ENCODE results near the gene NAIP.
"Not testable (repeated sequence)": the region's sequence is repeated elsewhere in the genome, so short reads cannot be mapped to it uniquely, and the experiment has no call there.

Gene NAIP

GRCh38 chr5:71014176-71014575 lies 11.0 kb downstream of the NAIP start:
- Histone ChIP-seq H3K4me1 (ENCODE audit: low read depth, poor library complexity, severe bottlenecking) (no peaks in the 10 kb centered on the region), H3K27ac (no peak overlapping the region), H3K9ac (no peak overlapping the region), H2AFZ (ENCODE audit: low read depth) (no peak overlapping the region), H3K79me2 (ENCODE audit: insufficient read depth, low read depth) (no peaks in the 10 kb centered on the region), H3K4me2 (no peak overlapping the region), H3K4me3 (IDR thresholded peaks at IDR 0.05; ENCODE audit: insufficient read depth, low read depth, low read length) (no peak overlapping the region), H3K36me3 (ENCODE audit: insufficient read depth) (no peaks in the 10 kb centered on the region), H3K27me3 (ENCODE audit: insufficient read depth, low read depth) (no peaks in the 10 kb centered on the region), H4K20me1 (ENCODE audit: insufficient read depth) (no peaks in the 10 kb centered on the region)
- TF ChIP-seq, protein P1, sequence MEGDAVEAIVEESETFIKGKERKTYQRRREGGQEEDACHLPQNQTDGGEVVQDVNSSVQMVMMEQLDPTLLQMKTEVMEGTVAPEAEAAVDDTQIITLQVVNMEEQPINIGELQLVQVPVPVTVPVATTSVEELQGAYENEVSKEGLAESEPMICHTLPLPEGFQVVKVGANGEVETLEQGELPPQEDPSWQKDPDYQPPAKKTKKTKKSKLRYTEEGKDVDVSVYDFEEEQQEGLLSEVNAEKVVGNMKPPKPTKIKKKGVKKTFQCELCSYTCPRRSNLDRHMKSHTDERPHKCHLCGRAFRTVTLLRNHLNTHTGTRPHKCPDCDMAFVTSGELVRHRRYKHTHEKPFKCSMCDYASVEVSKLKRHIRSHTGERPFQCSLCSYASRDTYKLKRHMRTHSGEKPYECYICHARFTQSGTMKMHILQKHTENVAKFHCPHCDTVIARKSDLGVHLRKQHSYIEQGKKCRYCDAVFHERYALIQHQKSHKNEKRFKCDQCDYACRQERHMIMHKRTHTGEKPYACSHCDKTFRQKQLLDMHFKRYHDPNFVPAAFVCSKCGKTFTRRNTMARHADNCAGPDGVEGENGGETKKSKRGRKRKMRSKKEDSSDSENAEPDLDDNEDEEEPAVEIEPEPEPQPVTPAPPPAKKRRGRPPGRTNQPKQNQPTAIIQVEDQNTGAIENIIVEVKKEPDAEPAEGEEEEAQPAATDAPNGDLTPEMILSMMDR (conservative IDR thresholded peaks at IDR 0.05; ENCODE audit: low read depth, low read length), result no peak

DNA sequence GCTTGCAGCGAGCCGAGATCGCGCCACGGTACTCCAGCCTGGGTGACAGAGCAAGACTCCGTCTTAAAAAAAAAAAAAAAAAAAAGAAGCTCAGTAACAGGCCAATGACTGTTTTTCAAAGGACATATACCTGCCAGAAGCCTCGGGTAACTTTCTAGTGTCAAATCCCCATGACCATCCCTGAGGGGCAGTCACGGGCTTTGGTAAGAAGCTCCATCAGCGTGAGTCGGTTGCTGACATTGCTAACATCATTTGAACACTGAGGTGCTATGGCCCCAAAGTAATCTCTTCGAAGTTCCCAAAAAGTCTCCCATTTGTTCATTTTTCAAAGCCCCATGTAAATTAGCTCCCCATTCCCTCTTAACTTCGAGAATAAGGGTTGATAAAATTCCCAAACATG lies 11.6 kb downstream of the NAIP start:
- no peak overlapping the region for H3K4me3 ChIP-seq (IDR thresholded peaks at IDR 0.05; ENCODE audit: insufficient read depth, low read depth, low read length)
- no peaks in the 10 kb centered on the region for H3K27me3 ChIP-seq (ENCODE audit: insufficient read depth, low read depth)
- no peaks in the 10 kb centered on the region for H3K79me2 ChIP-seq (ENCODE audit: insufficient read depth, low read depth)
- no peaks in the 10 kb centered on the region for H4K20me1 ChIP-seq (ENCODE audit: insufficient read depth)
- H3K27ac ChIP-seq, result no peak overlapping the region
- no peak overlapping the region for H2AFZ ChIP-seq (ENCODE audit: low read depth)
- H3K36me3 ChIP-seq (ENCODE audit: insufficient read depth), result no peaks in the 10 kb centered on the region
- no peak overlapping the region for H3K9ac ChIP-seq
- TF ChIP-seq, protein P1 (conservative IDR thresholded peaks at IDR 0.05; ENCODE audit: low read depth, low read length), result no peak
- no peak overlapping the region for H3K4me2 ChIP-seq
- no peaks in the 10 kb centered on the region for H3K4me1 ChIP-seq (ENCODE audit: low read depth, poor library complexity, severe bottlenecking)

GRCh38 chr5:71011194-71011792 lies 13.8 kb downstream of the NAIP start:
- H3K4me2 ChIP-seq, result no peak overlapping the region
- H4K20me1 ChIP-seq (ENCODE audit: insufficient read depth), result no peaks in the 10 kb centered on the region
- H3K4me1 ChIP-seq (ENCODE audit: low read depth, poor library complexity, severe bottlenecking), result no peaks in the 10 kb centered on the region
- no peaks in the 10 kb centered on the region for H3K27me3 ChIP-seq (ENCODE audit: insufficient read depth, low read depth)
- no peak overlapping the region for H3K4me3 ChIP-seq (IDR thresholded peaks at IDR 0.05; ENCODE audit: insufficient read depth, low read depth, low read length)
- no peak overlapping the region for H2AFZ ChIP-seq (ENCODE audit: low read depth)
- H3K9ac ChIP-seq, result no peak overlapping the region
- H3K79me2 ChIP-seq (ENCODE audit: insufficient read depth, low read depth), result no peaks in the 10 kb centered on the region
- TF ChIP-seq, protein P1 (conservative IDR thresholded peaks at IDR 0.05; ENCODE audit: low read depth, low read length), result no peak
- H3K36me3 ChIP-seq (ENCODE audit: insufficient read depth), result no peaks in the 10 kb centered on the region
- H3K27ac ChIP-seq, result no peak overlapping the region

- not testable (repeated sequence) for H3K4me3 ChIP-seq (IDR thresholded peaks at IDR 0.05; ENCODE audit: insufficient read depth, low read depth, low read length); H3K4me1 ChIP-seq (ENCODE audit: low read depth, poor library complexity, severe bottlenecking); H3K36me3 ChIP-seq (ENCODE audit: insufficient read depth); H2AFZ ChIP-seq (ENCODE audit: low read depth); H3K27ac ChIP-seq; H4K20me1 ChIP-seq (ENCODE audit: insufficient read depth); H3K79me2 ChIP-seq (ENCODE audit: insufficient read depth, low read depth); H3K27me3 ChIP-seq (ENCODE audit: insufficient read depth, low read depth); H3K9ac ChIP-seq; H3K4me2 ChIP-seq
These were observed 18.2 kb downstream of the NAIP start for GRCh38 chr5:71006983-71007382.

GRCh38 chr5:70984882-70985281 lies 40.3 kb downstream of the NAIP start:
- H4K20me1 ChIP-seq (ENCODE audit: insufficient read depth); H3K36me3 ChIP-seq (ENCODE audit: insufficient read depth); H3K4me1 ChIP-seq (ENCODE audit: low read depth, poor library complexity, severe bottlenecking); H3K4me2 ChIP-seq; H3K27me3 ChIP-seq (ENCODE audit: insufficient read depth, low read depth); H3K4me3 ChIP-seq (IDR thresholded peaks at IDR 0.05; ENCODE audit: insufficient read depth, low read depth, low read length); H3K9ac ChIP-seq; H3K27ac ChIP-seq; H3K79me2 ChIP-seq (ENCODE audit: insufficient read depth, low read depth); H2AFZ ChIP-seq (ENCODE audit: low read depth): not testable (repeated sequence)

- H3K4me2 ChIP-seq; H3K79me2 ChIP-seq (ENCODE audit: insufficient read depth, low read depth); H3K27ac ChIP-seq; H3K9ac ChIP-seq; H2AFZ ChIP-seq (ENCODE audit: low read depth); H3K4me1 ChIP-seq (ENCODE audit: low read depth, poor library complexity, severe bottlenecking); H3K27me3 ChIP-seq (ENCODE audit: insufficient read depth, low read depth); H4K20me1 ChIP-seq (ENCODE audit: insufficient read depth); H3K36me3 ChIP-seq (ENCODE audit: insufficient read depth); H3K4me3 ChIP-seq (IDR thresholded peaks at IDR 0.05; ENCODE audit: insufficient read depth, low read depth, low read length): not testable (repeated sequence)
These were observed 57.9 kb downstream of the NAIP start for GRCh38 chr5:70967220-70967619.

GRCh38 chr5:70964531-70964930 lies 60.6 kb downstream of the NAIP start:
- H3K36me3 ChIP-seq (ENCODE audit: insufficient read depth); H3K4me1 ChIP-seq (ENCODE audit: low read depth, poor library complexity, severe bottlenecking); H4K20me1 ChIP-seq (ENCODE audit: insufficient read depth); H3K4me3 ChIP-seq (IDR thresholded peaks at IDR 0.05; ENCODE audit: insufficient read depth, low read depth, low read length); H3K79me2 ChIP-seq (ENCODE audit: insufficient read depth, low read depth); H3K27ac ChIP-seq; H2AFZ ChIP-seq (ENCODE audit: low read depth); H3K27me3 ChIP-seq (ENCODE audit: insufficient read depth, low read depth); H3K4me2 ChIP-seq; H3K9ac ChIP-seq: not testable (repeated sequence)

GRCh38 chr5:70953068-70953467 lies 72.1 kb downstream of the NAIP start:
- not testable (repeated sequence) for H3K9ac ChIP-seq; H2AFZ ChIP-seq (ENCODE audit: low read depth); H3K27ac ChIP-seq; H3K4me1 ChIP-seq (ENCODE audit: low read depth, poor library complexity, severe bottlenecking); H3K79me2 ChIP-seq (ENCODE audit: insufficient read depth, low read depth); H3K4me3 ChIP-seq (IDR thresholded peaks at IDR 0.05; ENCODE audit: insufficient read depth, low read depth, low read length); H3K36me3 ChIP-seq (ENCODE audit: insufficient read depth); H3K4me2 ChIP-seq; H3K27me3 ChIP-seq (ENCODE audit: insufficient read depth, low read depth); H4K20me1 ChIP-seq (ENCODE audit: insufficient read depth)
